Measurements from ENCODE around the gene CIB4. TPM values are rescaled to one million over a fixed set of nuclear protein-coding genes. Genes with fewer than 3 reads are reported as not detected.

CIB4 gene
- total and polyA plus RNA-seq, 4 donors, result 1.3 TPM; not detected in 3

GRCh38 chr2:26580151-26580550, 61.0 kb downstream of the CIB4 start:
- H3K4me3 ChIP-seq, result no peak overlapping the region
- DNase-seq (peak in 1 of 3 donors; percentile 8), ATAC-seq (ENCODE audit: insufficient read depth, low FRiP score) (no peak)
- no peaks in the 10 kb centered on the region for H3K4me1 ChIP-seq (ENCODE audit: control insufficient read depth in 5 of 5, insufficient read depth in 5 of 5, low read length in 5 of 5)
- 86 to 88% methylated on average over 6 of the region's 6 CpGs for WGBS, 2 donors
- no peak for TF ChIP-seq CTCF (IDR thresholded peaks at IDR 0.05; ENCODE audit: control extremely low read depth, extremely low read depth)
- H3K27ac ChIP-seq (ENCODE audit: low read depth in 1 of 2, low read length in 1 of 2), result no peak overlapping the region
- H3K9me3 ChIP-seq (ENCODE audit: control insufficient read depth in 4 of 4, insufficient read depth in 3 of 4, low read length in 3 of 4), result peaks cover 0 to 2% (median 0%) of the 10 kb centered on the region in 4 donors
- H3K36me3 ChIP-seq (ENCODE audit: control insufficient read depth in 4 of 4, insufficient read depth in 4 of 4, low read length in 4 of 4), result no peaks in the 10 kb centered on the region
- no peaks in the 10 kb centered on the region for H3K27me3 ChIP-seq (ENCODE audit: control insufficient read depth in 3 of 3, insufficient read depth in 3 of 3, low read length in 2 of 3)
- H3K9ac ChIP-seq (ENCODE audit: insufficient read depth in 1 of 2, low read length in 2 of 2), result no peak overlapping the region

GRCh38 chr2:26579723-26580040, 61.5 kb downstream of the CIB4 start:
- TF ChIP-seq CTCF (IDR thresholded peaks at IDR 0.05; ENCODE audit: control extremely low read depth, extremely low read depth), result no peak
- Histone ChIP-seq H3K9ac (ENCODE audit: insufficient read depth in 1 of 2, low read length in 2 of 2) (no peak overlapping the region), H3K4me3 (no peak overlapping the region), H3K27ac (ENCODE audit: low read depth in 1 of 2, low read length in 1 of 2) (no peak overlapping the region), H3K4me1 (ENCODE audit: control insufficient read depth in 5 of 5, insufficient read depth in 5 of 5, low read length in 5 of 5) (no peaks in the 10 kb centered on the region), H3K36me3 (ENCODE audit: control insufficient read depth in 4 of 4, insufficient read depth in 4 of 4, low read length in 4 of 4) (no peaks in the 10 kb centered on the region), H3K27me3 (ENCODE audit: control insufficient read depth in 3 of 3, insufficient read depth in 3 of 3, low read length in 2 of 3) (no peaks in the 10 kb centered on the region), H3K9me3 (ENCODE audit: control insufficient read depth in 4 of 4, insufficient read depth in 3 of 4, low read length in 3 of 4) (peaks cover 0 to 2% (median 0%) of the 10 kb centered on the region in 4 donors)
- DNase-seq (peak in 1 of 3 donors; percentile 4), ATAC-seq (ENCODE audit: insufficient read depth, low FRiP score) (no peak)
- WGBS, 2 donors, result 58 to 60% methylated on average over 5 of the region's 5 CpGs

- Histone ChIP-seq H3K27me3 (ENCODE audit: control insufficient read depth in 3 of 3, insufficient read depth in 3 of 3, low read length in 2 of 3) (no peaks in the 10 kb centered on the region), H3K9me3 (ENCODE audit: control insufficient read depth in 4 of 4, insufficient read depth in 3 of 4, low read length in 3 of 4) (peaks cover 0 to 2% (median 0%) of the 10 kb centered on the region in 4 donors), H3K9ac (ENCODE audit: insufficient read depth in 1 of 2, low read length in 2 of 2) (no peak overlapping the region), H3K4me1 (ENCODE audit: control insufficient read depth in 5 of 5, insufficient read depth in 5 of 5, low read length in 5 of 5) (no peaks in the 10 kb centered on the region), H3K4me3 (no peak overlapping the region), H3K36me3 (ENCODE audit: control insufficient read depth in 4 of 4, insufficient read depth in 4 of 4, low read length in 4 of 4) (no peaks in the 10 kb centered on the region), H3K27ac (ENCODE audit: low read depth in 1 of 2, low read length in 1 of 2) (no peak overlapping the region)
- no peak for TF ChIP-seq CTCF (IDR thresholded peaks at IDR 0.05; ENCODE audit: control extremely low read depth, extremely low read depth)
- ATAC-seq (ENCODE audit: insufficient read depth, low FRiP score), result no peak
- peak in 1 of 3 donors; percentile 7 for DNase-seq
- 81 to 87% methylated on average over 11 of the region's 11 CpGs for WGBS, 2 donors
Observed at GRCh38 chr2:26579025-26579722, 62.0 kb downstream of the CIB4 start.

- H3K4me1 ChIP-seq (ENCODE audit: control insufficient read depth in 5 of 5, insufficient read depth in 5 of 5, low read length in 5 of 5), result no peaks in the 10 kb centered on the region
- no peak overlapping the region for H3K9ac ChIP-seq (ENCODE audit: insufficient read depth in 1 of 2, low read length in 2 of 2)
- peaks cover 0 to 2% (median 0%) of the 10 kb centered on the region in 4 donors for H3K9me3 ChIP-seq (ENCODE audit: control insufficient read depth in 4 of 4, insufficient read depth in 3 of 4, low read length in 3 of 4)
- TF ChIP-seq CTCF (IDR thresholded peaks at IDR 0.05; ENCODE audit: control extremely low read depth, extremely low read depth), result no peak
- ATAC-seq (ENCODE audit: insufficient read depth, low FRiP score), result no peak
- no peaks in the 10 kb centered on the region for H3K27me3 ChIP-seq (ENCODE audit: control insufficient read depth in 3 of 3, insufficient read depth in 3 of 3, low read length in 2 of 3)
- 81 to 89% methylated on average over 5 of the region's 5 CpGs for WGBS, 2 donors
- H3K27ac ChIP-seq (ENCODE audit: low read depth in 1 of 2, low read length in 1 of 2), result no peak overlapping the region
- H3K36me3 ChIP-seq (ENCODE audit: control insufficient read depth in 4 of 4, insufficient read depth in 4 of 4, low read length in 4 of 4), result no peaks in the 10 kb centered on the region
- no peak overlapping the region for H3K4me3 ChIP-seq
- DNase-seq, result no peak
Observed at GRCh38 chr2:26578581-26578980, 62.6 kb downstream of the CIB4 start.
